ENCODE measurements around the gene CDK14.

Gene CDK14

GRCh38 chr7:91126762-91127161, 530.6 kb downstream of the CDK14 start:
- DNase-seq (ENCODE audit: low spot score in 2 of 2) (no peak), ATAC-seq (replicated peaks; ENCODE audit: extremely low read depth, poor library complexity, severe bottlenecking) (no peak)
- Mint-ChIP-seq H3K27ac (ENCODE audit: low read depth) (no peak overlapping the region), H3K27me3 (no peaks in the 10 kb centered on the region), H3K9me3 (peaks cover 6% of the 10 kb centered on the region), H3K36me3 (ENCODE audit: insufficient read depth) (no peaks in the 10 kb centered on the region), H3K4me1 (no peaks in the 10 kb centered on the region), H3K4me3 (no peak overlapping the region)

DNA sequence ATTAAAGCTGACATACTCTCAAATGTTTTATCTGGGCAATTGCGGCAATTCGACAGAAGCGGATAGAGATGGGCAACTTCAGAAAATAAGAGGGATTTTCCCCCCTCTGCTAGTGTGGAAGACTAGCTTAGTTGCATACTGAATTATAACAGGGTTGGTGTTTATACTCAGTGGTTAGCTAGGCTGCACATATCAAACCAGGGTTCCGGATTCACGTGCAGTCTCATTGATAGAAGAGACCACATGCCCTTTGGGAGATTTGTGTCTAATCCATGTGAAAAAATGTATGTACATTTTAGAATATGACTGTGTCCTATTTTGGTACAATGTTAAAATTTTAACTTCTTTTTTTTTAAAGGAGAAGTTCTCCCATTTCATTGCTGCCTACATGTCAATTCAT, 531.2 kb downstream of the CDK14 start:
- no peak overlapping the region for H3K4me3 Mint-ChIP-seq
- no peaks in the 10 kb centered on the region for H3K27me3 Mint-ChIP-seq
- no peaks in the 10 kb centered on the region for H3K36me3 Mint-ChIP-seq (ENCODE audit: insufficient read depth)
- H3K4me1 Mint-ChIP-seq, result no peaks in the 10 kb centered on the region
- no peak for DNase-seq (ENCODE audit: low spot score in 2 of 2)
- H3K27ac Mint-ChIP-seq (ENCODE audit: low read depth), result no peak overlapping the region
- peaks cover 11% of the 10 kb centered on the region for H3K9me3 Mint-ChIP-seq
- no peak for ATAC-seq (replicated peaks; ENCODE audit: extremely low read depth, poor library complexity, severe bottlenecking)

DNA sequence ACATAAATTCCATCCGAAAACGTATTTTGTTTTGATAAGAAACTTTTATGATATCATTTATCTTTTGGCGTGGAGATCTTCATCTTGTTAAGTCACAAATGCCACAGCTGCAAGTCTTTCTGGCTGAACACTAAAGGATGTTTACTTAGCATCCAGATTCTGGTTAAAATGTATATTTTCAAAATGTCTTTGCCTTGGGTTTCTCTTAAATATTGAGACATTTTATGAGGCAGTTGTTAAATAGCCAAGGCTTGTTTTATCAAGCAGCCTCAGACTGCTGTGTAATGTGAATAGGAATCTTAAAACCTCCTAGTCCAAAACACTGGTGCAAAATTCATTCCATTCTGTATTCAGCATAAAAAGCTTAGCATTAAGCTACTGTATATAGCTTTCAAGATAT, 531.8 kb downstream of the CDK14 start:
- DNase-seq (ENCODE audit: low spot score in 2 of 2), result no peak
- Mint-ChIP-seq H3K4me1 (no peaks in the 10 kb centered on the region), H3K27me3 (no peaks in the 10 kb centered on the region), H3K27ac (ENCODE audit: low read depth) (no peak overlapping the region), H3K36me3 (ENCODE audit: insufficient read depth) (no peaks in the 10 kb centered on the region), H3K9me3 (peaks cover 7% of the 10 kb centered on the region), H3K4me3 (no peak overlapping the region)
- no peak for ATAC-seq (replicated peaks; ENCODE audit: extremely low read depth, poor library complexity, severe bottlenecking)

DNA sequence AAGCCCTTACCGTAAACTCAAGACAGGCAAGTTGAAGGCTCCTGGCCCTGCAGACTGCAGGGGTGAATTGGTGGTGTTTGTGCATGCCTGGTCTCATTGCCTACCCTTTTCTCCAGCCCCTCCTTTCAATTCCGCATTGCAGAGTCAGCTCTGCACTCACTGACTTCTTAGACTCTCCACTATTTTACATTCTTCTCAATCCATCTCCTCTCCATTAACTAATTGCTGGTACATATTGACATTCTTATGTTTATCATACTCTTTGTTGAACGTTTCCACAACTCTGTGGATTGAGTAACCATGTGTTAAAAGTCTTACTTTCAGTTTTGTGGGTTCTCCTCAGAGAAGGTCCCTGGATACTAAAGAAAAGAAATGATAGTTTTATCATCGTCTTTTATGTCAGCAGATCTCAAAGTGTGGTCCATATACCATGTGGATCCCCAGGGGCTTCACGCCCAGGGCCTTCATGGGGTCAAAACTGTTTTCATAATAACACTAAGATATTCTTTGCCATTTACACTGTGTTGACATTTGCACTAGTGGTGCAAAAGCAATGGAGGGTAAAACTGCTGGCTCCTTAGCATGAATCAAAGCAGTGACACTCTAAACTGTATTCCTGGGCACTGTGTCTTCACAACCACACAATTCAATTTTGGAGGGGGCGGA, 532.7 kb downstream of the CDK14 start:
- ATAC-seq (replicated peaks; ENCODE audit: extremely low read depth, poor library complexity, severe bottlenecking) (no peak), DNase-seq (ENCODE audit: low spot score in 2 of 2) (no peak)
- Mint-ChIP-seq H3K4me3 (no peak overlapping the region), H3K36me3 (ENCODE audit: insufficient read depth) (no peaks in the 10 kb centered on the region), H3K9me3 (peaks cover 7% of the 10 kb centered on the region), H3K4me1 (no peaks in the 10 kb centered on the region), H3K27me3 (no peaks in the 10 kb centered on the region), H3K27ac (ENCODE audit: low read depth) (no peak overlapping the region)

DNA sequence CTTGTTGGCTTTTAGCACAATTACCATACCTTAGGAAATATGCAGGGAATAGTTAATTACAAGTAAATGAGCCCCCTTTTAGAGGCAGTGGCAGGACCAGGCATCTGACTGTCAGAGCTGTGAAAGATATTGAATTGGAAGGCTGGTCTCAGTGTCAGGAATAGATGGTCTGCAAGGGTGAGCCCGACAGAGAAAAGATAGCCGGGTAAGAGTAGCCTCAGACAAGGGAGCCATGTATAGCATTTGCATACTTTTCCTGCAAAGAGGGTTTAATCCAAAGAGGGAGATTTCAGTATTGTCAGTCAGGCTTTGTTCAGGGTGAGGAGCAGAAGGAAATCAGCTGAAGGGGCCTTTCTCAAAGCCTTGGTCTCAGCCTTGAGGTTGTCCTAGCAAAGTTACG, 539.2 kb downstream of the CDK14 start:
- no peak for ATAC-seq (replicated peaks; ENCODE audit: extremely low read depth, poor library complexity, severe bottlenecking)
- Mint-ChIP-seq H3K9me3 (peaks cover 12% of the 10 kb centered on the region), H3K27ac (ENCODE audit: low read depth) (no peak overlapping the region), H3K27me3 (no peaks in the 10 kb centered on the region), H3K4me3 (no peak overlapping the region), H3K36me3 (ENCODE audit: insufficient read depth) (peaks cover 2% of the 10 kb centered on the region), H3K4me1 (no peaks in the 10 kb centered on the region)
- DNase-seq (ENCODE audit: low spot score in 2 of 2), result no peak

GRCh38 chr7:91135703-91136430, 539.7 kb downstream of the CDK14 start:
- Mint-ChIP-seq H3K36me3 (ENCODE audit: insufficient read depth) (peaks cover 2% of the 10 kb centered on the region), H3K27ac (ENCODE audit: low read depth) (no peak overlapping the region)

DNA sequence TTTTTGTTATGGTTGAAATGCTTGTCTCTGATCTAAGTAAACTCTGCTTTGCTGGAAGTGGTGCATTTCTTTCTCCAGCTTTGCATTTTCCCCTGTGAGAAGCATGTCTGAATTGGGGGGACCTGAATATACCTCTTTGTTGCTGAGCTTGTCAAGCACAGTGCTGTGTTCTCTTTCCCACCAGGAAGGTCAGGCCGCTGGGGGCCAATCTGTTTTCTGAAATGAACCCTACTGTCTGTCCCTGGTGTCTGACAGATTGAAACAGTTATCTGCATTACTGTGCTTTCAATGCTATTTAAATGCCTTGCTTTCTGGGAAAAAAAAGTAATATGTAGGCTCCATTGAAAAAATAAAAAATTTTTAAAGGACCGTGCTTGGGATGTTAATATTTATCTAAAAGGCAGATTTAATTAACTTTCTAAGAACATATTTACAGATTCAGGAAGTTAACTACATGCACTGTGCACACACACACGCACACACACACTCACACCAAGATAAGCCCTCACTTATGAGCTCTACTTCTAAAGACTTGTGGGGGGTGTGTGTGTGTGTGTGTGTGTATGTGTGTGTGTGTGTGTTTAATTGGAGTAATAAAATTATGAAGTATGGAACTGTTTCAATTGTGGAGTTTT, 541.1 kb downstream of the CDK14 start:
- H3K4me3 Mint-ChIP-seq, result no peak overlapping the region
- H3K9me3 Mint-ChIP-seq, result peaks cover 12% of the 10 kb centered on the region
- ATAC-seq (replicated peaks; ENCODE audit: extremely low read depth, poor library complexity, severe bottlenecking), result no peak
- peaks cover 2% of the 10 kb centered on the region for H3K36me3 Mint-ChIP-seq (ENCODE audit: insufficient read depth)
- H3K27ac Mint-ChIP-seq (ENCODE audit: low read depth), result no peak overlapping the region
- DNase-seq (ENCODE audit: low spot score in 2 of 2), result no peak
- no peaks in the 10 kb centered on the region for H3K4me1 Mint-ChIP-seq
- no peaks in the 10 kb centered on the region for H3K27me3 Mint-ChIP-seq

More at GRCh38 chr7:91135703-91136430, 539.7 kb downstream of the CDK14 start:
- H3K9me3 Mint-ChIP-seq, result peaks cover 14% of the 10 kb centered on the region
- DNase-seq (ENCODE audit: low spot score in 2 of 2) (no peak), ATAC-seq (replicated peaks; ENCODE audit: extremely low read depth, poor library complexity, severe bottlenecking) (no peak)
- no peaks in the 10 kb centered on the region for H3K27me3 Mint-ChIP-seq
- H3K4me3 Mint-ChIP-seq, result no peak overlapping the region
- H3K4me1 Mint-ChIP-seq, result no peaks in the 10 kb centered on the region

- ATAC-seq (replicated peaks; ENCODE audit: extremely low read depth, poor library complexity, severe bottlenecking), result no peak
Observed at GRCh38 chr7:91137788-91138368, 541.8 kb downstream of the CDK14 start.

GRCh38 chr7:91140286-91140685, 544.2 kb downstream of the CDK14 start:
- DNase-seq (ENCODE audit: low spot score in 2 of 2), result no peak
- H3K4me1 Mint-ChIP-seq, result no peaks in the 10 kb centered on the region
- H3K36me3 Mint-ChIP-seq (ENCODE audit: insufficient read depth), result peaks cover 2% of the 10 kb centered on the region
- peaks cover 11% of the 10 kb centered on the region for H3K9me3 Mint-ChIP-seq
- no peaks in the 10 kb centered on the region for H3K27me3 Mint-ChIP-seq
- no peak overlapping the region for H3K27ac Mint-ChIP-seq (ENCODE audit: low read depth)
- H3K4me3 Mint-ChIP-seq, result no peak overlapping the region
- ATAC-seq (replicated peaks; ENCODE audit: extremely low read depth, poor library complexity, severe bottlenecking), result no peak

More at GRCh38 chr7:91137788-91138368, 541.8 kb downstream of the CDK14 start:
- peaks cover 2% of the 10 kb centered on the region for H3K36me3 Mint-ChIP-seq (ENCODE audit: insufficient read depth)
- H3K9me3 Mint-ChIP-seq, result peaks cover 11% of the 10 kb centered on the region
- no peak for DNase-seq (ENCODE audit: low spot score in 2 of 2)
- no peaks in the 10 kb centered on the region for H3K4me1 Mint-ChIP-seq
- H3K4me3 Mint-ChIP-seq, result no peak overlapping the region
- no peaks in the 10 kb centered on the region for H3K27me3 Mint-ChIP-seq
- no peak overlapping the region for H3K27ac Mint-ChIP-seq (ENCODE audit: low read depth)

DNA sequence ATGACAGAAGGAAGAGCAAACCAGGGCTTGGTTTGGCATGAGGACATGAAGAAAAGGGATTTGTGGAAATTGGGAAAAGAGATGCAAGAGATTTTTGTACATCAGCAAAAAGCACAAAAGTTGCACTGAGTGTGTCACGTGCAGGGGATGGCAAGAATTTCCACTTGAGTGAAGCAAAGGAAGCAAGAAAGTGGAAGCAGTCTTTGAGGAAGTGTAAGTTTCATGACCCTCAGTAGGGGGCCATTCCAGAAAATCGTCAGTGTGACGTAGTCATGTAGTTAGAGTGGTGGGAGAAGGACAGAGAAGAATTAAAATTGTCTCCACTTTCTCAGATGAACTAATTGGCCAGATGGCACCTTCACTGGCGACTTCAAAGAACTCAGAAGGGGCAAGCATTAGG, 544.9 kb downstream of the CDK14 start:
- no peak for DNase-seq (ENCODE audit: low spot score in 2 of 2)
- peaks cover 2% of the 10 kb centered on the region for H3K36me3 Mint-ChIP-seq (ENCODE audit: insufficient read depth)

DNA sequence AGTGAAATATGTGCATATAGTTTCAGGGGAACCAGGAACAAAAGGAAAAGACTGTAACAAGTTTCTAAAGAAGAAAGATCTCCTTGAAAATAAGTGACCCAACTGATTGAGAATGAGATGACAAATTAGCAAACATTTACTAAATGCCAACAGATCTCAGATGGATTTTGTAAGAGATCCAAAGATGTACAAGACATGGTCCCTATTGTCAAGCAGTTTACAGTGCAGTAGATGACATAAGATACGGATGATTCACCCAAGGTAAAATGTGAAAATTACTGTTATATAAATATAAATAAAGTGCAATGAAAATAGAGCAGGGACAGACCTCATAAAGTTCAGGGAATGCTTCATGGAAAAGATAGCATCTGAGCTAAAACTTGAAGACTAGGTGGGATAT, 546.6 kb downstream of the CDK14 start:
- H3K36me3 Mint-ChIP-seq (ENCODE audit: insufficient read depth), result no peaks in the 10 kb centered on the region
- DNase-seq (ENCODE audit: low spot score in 2 of 2), result no peak
- no peak for ATAC-seq (replicated peaks; ENCODE audit: extremely low read depth, poor library complexity, severe bottlenecking)
- no peaks in the 10 kb centered on the region for H3K4me1 Mint-ChIP-seq
- no peak overlapping the region for H3K4me3 Mint-ChIP-seq
- peaks cover 11% of the 10 kb centered on the region for H3K9me3 Mint-ChIP-seq
- no peak overlapping the region for H3K27ac Mint-ChIP-seq (ENCODE audit: low read depth)
- H3K27me3 Mint-ChIP-seq, result no peaks in the 10 kb centered on the region

More for the DNA sequence above, 544.9 kb downstream of the CDK14 start:
- no peak for ATAC-seq (replicated peaks; ENCODE audit: extremely low read depth, poor library complexity, severe bottlenecking)
- Mint-ChIP-seq H3K27ac (ENCODE audit: low read depth) (no peak overlapping the region), H3K9me3 (peaks cover 11% of the 10 kb centered on the region), H3K4me1 (no peaks in the 10 kb centered on the region), H3K27me3 (no peaks in the 10 kb centered on the region), H3K4me3 (no peak overlapping the region)

GRCh38 chr7:91149341-91150246, 553.5 kb downstream of the CDK14 start:
- Mint-ChIP-seq H3K27me3 (no peaks in the 10 kb centered on the region), H3K36me3 (ENCODE audit: insufficient read depth) (no peaks in the 10 kb centered on the region), H3K4me3 (no peak overlapping the region), H3K27ac (ENCODE audit: low read depth) (no peak overlapping the region), H3K4me1 (no peaks in the 10 kb centered on the region), H3K9me3 (peaks cover 11% of the 10 kb centered on the region)
- ATAC-seq (replicated peaks; ENCODE audit: extremely low read depth, poor library complexity, severe bottlenecking) (no peak), DNase-seq (ENCODE audit: low spot score in 2 of 2) (no peak)

Measured in central memory CD8-positive, alpha-beta T cell (primary cell).